ENCODE measurements around the gene UBA6. TPM values are rescaled to one million over a fixed set of nuclear protein-coding genes. Genes with fewer than 3 reads are reported as not detected.
A peak's percentile ranks its signal among the peaks of the same experiment; 100 is the strongest.

Gene UBA6
- total and polyA plus RNA-seq, 9 of the 15 experiments (the other 6 are each of a cell fraction or from before 2014, with no cell fraction given), result 22.9 to 139 (median 94.6) TPM

DNA sequence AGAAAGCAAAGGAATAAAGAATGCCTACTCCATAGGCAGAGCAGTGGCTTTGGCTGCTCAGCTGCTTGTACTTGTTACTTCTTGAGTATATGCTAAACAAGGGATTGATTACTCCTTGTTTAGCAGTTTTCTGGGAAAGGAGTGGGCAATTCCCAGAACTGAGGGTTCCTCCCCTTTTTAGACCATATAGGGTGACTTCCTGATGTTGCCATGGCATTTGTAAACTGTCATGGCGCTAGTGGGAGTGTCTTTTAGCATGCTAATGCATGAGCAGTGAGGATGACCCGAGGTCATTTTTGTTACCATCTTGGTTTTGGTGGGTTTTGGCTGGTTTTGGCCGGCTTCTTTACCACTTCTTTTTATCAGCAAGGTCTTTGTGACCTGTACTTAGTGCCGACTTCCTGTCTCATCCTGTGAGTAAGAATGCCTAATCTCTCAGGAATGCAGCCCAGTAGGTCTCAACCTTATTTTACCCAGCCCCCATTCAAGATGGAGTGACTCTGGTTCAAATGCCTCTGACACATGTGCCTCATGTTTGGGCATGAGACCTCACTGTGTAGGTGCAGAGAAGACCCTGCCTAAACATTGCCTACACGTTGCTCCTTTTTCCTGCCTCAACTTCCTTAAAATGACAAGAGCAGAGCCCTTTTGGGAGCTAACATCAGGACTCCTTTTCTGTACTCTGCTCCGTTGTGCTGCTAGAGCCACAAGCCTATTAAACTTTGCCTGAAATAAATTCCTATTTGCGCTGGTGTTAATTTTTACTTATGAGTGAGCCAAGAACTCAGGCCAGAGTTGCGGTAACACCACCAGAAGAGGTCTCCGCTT is 21.0 kb upstream of the UBA6 start (continued):
- TF ChIP-seq, protein P1, sequence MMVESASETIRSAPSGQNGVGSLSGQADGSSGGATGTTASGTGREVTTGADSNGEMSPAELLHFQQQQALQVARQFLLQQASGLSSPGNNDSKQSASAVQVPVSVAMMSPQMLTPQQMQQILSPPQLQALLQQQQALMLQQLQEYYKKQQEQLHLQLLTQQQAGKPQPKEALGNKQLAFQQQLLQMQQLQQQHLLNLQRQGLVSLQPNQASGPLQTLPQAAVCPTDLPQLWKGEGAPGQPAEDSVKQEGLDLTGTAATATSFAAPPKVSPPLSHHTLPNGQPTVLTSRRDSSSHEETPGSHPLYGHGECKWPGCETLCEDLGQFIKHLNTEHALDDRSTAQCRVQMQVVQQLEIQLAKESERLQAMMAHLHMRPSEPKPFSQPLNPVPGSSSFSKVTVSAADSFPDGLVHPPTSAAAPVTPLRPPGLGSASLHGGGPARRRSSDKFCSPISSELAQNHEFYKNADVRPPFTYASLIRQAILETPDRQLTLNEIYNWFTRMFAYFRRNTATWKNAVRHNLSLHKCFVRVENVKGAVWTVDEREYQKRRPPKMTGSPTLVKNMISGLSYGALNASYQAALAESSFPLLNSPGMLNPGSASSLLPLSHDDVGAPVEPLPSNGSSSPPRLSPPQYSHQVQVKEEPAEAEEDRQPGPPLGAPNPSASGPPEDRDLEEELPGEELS (CRISPR knock-in tag; IDR thresholded peaks at IDR 0.05; ENCODE audit: borderline replicate concordance), result no peak
- peak; percentile 63; the same call in 1 of the 2 replicates for TF ChIP-seq ZNF24 (IDR thresholded peaks at IDR 0.05)
- TF ChIP-seq ZNF311 (CRISPR knock-in tag; IDR thresholded peaks at IDR 0.05), result peak; percentile 100
- TF ChIP-seq, protein P2, sequence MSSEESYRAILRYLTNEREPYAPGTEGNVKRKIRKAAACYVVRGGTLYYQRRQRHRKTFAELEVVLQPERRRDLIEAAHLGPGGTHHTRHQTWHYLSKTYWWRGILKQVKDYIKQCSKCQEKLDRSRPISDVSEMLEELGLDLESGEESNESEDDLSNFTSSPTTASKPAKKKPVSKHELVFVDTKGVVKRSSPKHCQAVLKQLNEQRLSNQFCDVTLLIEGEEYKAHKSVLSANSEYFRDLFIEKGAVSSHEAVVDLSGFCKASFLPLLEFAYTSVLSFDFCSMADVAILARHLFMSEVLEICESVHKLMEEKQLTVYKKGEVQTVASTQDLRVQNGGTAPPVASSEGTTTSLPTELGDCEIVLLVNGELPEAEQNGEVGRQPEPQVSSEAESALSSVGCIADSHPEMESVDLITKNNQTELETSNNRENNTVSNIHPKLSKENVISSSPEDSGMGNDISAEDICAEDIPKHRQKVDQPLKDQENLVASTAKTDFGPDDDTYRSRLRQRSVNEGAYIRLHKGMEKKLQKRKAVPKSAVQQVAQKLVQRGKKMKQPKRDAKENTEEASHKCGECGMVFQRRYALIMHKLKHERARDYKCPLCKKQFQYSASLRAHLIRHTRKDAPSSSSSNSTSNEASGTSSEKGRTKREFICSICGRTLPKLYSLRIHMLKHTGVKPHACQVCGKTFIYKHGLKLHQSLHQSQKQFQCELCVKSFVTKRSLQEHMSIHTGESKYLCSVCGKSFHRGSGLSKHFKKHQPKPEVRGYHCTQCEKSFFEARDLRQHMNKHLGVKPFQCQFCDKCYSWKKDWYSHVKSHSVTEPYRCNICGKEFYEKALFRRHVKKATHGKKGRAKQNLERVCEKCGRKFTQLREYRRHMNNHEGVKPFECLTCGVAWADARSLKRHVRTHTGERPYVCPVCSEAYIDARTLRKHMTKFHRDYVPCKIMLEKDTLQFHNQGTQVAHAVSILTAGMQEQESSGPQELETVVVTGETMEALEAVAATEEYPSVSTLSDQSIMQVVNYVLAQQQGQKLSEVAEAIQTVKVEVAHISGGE (CRISPR knock-in tag; IDR thresholded peaks at IDR 0.05), result peak in 2 of 3 experiments; percentile 59 to 96; a peak in 3 of 6 replicates
- peak in 1 of 2 experiments; percentile 94; a peak in 2 of 4 replicates for TF ChIP-seq SIN3A (IDR thresholded peaks at IDR 0.05; ENCODE audit: borderline replicate concordance in 2 of 2, control insufficient read depth in 1 of 2, low read depth in 2 of 2, low read length in 2 of 2)
- TF ChIP-seq MBD2 (IDR thresholded peaks at IDR 0.05; ENCODE audit: borderline replicate concordance, low read depth), result 0 out of 2 replicates have a peak, but pooled peaks have one; percentile 9
- TF ChIP-seq, protein P3, sequence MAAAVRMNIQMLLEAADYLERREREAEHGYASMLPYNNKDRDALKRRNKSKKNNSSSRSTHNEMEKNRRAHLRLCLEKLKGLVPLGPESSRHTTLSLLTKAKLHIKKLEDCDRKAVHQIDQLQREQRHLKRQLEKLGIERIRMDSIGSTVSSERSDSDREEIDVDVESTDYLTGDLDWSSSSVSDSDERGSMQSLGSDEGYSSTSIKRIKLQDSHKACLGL (CRISPR knock-in tag; IDR thresholded peaks at IDR 0.05; ENCODE audit: borderline replicate concordance, poor library complexity, severe bottlenecking), result peak; percentile 97
- TF ChIP-seq ZSCAN29 (IDR thresholded peaks at IDR 0.05), result no peak
- TF ChIP-seq STAT5A (IDR thresholded peaks at IDR 0.05; ENCODE audit: borderline replicate concordance, low read length), result peak; percentile 96
- peak; percentile 85 for TF ChIP-seq ELF1 (tag; IDR thresholded peaks at IDR 0.05)
- peak; percentile 100 for TF ChIP-seq ZNF212 (CRISPR knock-in tag; IDR thresholded peaks at IDR 0.05)
- TF ChIP-seq, protein P4, sequence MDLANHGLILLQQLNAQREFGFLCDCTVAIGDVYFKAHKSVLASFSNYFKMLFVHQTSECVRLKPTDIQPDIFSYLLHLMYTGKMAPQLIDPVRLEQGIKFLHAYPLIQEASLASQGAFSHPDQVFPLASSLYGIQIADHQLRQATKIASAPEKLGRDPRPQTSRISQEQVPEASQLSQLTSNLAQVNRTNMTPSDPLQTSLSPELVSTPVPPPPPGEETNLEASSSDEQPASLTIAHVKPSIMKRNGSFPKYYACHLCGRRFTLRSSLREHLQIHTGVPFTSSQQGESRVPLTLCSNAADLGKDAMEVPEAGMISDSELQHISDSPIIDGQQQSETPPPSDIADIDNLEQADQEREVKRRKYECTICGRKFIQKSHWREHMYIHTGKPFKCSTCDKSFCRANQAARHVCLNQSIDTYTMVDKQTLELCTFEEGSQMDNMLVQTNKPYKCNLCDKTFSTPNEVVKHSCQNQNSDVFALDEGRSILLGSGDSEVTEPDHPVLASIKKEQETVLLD (IDR thresholded peaks at IDR 0.05), result peak; percentile 96
- peak; percentile 72; the same call in 1 of the 2 replicates for TF ChIP-seq SMARCE1 (IDR thresholded peaks at IDR 0.05)
- peak; percentile 99 for TF ChIP-seq ZNF695 (CRISPR knock-in tag; IDR thresholded peaks at IDR 0.05)
- peak; percentile 100 for TF ChIP-seq ZNF445 (CRISPR knock-in tag; IDR thresholded peaks at IDR 0.05; ENCODE audit: low read depth)
- peak; percentile 96 for TF ChIP-seq ZNF75A (CRISPR knock-in tag; IDR thresholded peaks at IDR 0.05)
- TF ChIP-seq RUNX1 (IDR thresholded peaks at IDR 0.05; ENCODE audit: low read depth), result no peak
- peak; percentile 100 for TF ChIP-seq ZNF668 (CRISPR knock-in tag; IDR thresholded peaks at IDR 0.05)
- peak; percentile 100 for TF ChIP-seq ZNF165 (CRISPR knock-in tag; IDR thresholded peaks at IDR 0.05; ENCODE audit: borderline replicate concordance)
- TF ChIP-seq ZNF699 (CRISPR knock-in tag; IDR thresholded peaks at IDR 0.05; ENCODE audit: insufficient replicate concordance), result peak; percentile 99

All from K562 (cell line).